A673 (cell line): Measurements from ENCODE around the gene RANBP3.

Experiments used
- EZH2 ChIP-seq: fragments of 200-600 bp; sonication (generic); IDR thresholded peaks from 2 replicates; pipeline ENCODE4 v1.6.1; 2017; ENCODE audit warnings: borderline replicate concordance, low read depth, mild to moderate bottlenecking, mixed read lengths, antibody characterized with exemption, low read length; ENCODE audit not compliant: poor library complexity, severe bottlenecking
- TF ChIP-seq, protein P1 (sequence below): fragments of 300-800, 200-600 bp; sonication (generic); conservative IDR thresholded peaks from 2 replicates; pipeline ENCODE4 v1.5.1; 2017; ENCODE audit warnings: low read depth, mild to moderate bottlenecking, antibody characterized with exemption, low read length, moderate library complexity, mixed read lengths

DNA sequence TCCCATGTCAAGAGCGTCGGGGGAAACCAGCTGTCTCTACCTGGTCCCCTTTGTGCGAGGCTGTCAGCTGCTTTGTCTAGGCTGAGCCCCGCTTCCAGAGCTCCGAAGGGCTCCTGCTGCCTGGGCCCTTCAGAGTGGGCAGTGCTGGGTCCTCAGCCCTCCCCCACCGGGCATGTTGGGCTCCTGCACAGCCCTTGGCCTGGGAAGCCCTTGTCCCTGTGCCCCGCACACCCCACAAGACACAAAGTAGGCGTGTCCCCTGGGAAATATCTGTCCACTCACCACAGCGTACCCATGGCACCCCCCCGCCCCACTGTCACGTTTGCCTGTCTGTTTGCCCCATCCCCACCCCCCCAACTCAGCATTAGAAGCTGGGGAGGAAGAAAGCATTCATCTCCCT is 39.6 kb upstream of the RANBP3 start:
- TF ChIP-seq, protein P1, sequence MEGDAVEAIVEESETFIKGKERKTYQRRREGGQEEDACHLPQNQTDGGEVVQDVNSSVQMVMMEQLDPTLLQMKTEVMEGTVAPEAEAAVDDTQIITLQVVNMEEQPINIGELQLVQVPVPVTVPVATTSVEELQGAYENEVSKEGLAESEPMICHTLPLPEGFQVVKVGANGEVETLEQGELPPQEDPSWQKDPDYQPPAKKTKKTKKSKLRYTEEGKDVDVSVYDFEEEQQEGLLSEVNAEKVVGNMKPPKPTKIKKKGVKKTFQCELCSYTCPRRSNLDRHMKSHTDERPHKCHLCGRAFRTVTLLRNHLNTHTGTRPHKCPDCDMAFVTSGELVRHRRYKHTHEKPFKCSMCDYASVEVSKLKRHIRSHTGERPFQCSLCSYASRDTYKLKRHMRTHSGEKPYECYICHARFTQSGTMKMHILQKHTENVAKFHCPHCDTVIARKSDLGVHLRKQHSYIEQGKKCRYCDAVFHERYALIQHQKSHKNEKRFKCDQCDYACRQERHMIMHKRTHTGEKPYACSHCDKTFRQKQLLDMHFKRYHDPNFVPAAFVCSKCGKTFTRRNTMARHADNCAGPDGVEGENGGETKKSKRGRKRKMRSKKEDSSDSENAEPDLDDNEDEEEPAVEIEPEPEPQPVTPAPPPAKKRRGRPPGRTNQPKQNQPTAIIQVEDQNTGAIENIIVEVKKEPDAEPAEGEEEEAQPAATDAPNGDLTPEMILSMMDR: no peak
- TF ChIP-seq EZH2: no peak
